ENCODE measurements around the gene SLU7. TPM values are rescaled to one million over a fixed set of nuclear protein-coding genes. Genes with fewer than 3 reads are reported as not detected.
A peak's percentile ranks its signal among the peaks of the same experiment; 100 is the strongest.

Gene SLU7
- total RNA-seq, 2 donors from 2014 or later: 18.8 to 42.8 TPM

DNA sequence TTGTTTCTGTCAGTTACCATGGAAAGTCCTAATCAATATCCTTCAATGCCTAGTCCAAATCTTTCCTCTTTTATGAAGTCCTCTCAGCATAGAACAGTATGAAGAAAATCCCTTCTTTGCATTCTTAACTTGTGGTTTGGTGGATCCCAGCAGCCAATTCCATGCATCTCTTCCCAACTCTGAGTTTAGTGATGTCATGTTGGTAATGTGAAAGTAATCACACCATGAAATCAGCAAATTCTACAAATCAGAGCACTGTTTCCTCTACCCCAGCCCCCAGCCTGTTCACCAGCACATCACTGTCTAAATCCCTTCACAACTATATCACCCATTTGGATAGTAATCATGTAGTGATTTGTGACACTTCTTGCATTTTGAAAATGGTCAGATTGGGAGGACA, 43.7 kb downstream of the SLU7 start:
- no peak overlapping the region for H3K27ac ChIP-seq
- ATAC-seq (no peak), DNase-seq (no peak)
- H3K4me3 ChIP-seq: no peak overlapping the region
- intact Hi-C loops (cut with DNase I): no loop called here
- H3K27me3 ChIP-seq: no peaks in the 10 kb centered on the region
- H3K9me3 ChIP-seq: no peaks in the 10 kb centered on the region
- H3K4me1 ChIP-seq: peaks cover 4% of the 10 kb centered on the region
- H3K36me3 ChIP-seq (replicated peaks in 1 of 2; ENCODE audit: insufficient read depth in 1 of 2, low read depth in 2 of 2): no peaks in the 10 kb centered on the region
- no peak for TF ChIP-seq POLR2A (IDR thresholded peaks at IDR 0.05)
- TF ChIP-seq, protein P1, sequence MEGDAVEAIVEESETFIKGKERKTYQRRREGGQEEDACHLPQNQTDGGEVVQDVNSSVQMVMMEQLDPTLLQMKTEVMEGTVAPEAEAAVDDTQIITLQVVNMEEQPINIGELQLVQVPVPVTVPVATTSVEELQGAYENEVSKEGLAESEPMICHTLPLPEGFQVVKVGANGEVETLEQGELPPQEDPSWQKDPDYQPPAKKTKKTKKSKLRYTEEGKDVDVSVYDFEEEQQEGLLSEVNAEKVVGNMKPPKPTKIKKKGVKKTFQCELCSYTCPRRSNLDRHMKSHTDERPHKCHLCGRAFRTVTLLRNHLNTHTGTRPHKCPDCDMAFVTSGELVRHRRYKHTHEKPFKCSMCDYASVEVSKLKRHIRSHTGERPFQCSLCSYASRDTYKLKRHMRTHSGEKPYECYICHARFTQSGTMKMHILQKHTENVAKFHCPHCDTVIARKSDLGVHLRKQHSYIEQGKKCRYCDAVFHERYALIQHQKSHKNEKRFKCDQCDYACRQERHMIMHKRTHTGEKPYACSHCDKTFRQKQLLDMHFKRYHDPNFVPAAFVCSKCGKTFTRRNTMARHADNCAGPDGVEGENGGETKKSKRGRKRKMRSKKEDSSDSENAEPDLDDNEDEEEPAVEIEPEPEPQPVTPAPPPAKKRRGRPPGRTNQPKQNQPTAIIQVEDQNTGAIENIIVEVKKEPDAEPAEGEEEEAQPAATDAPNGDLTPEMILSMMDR (IDR thresholded peaks at IDR 0.05): no peak

DNA sequence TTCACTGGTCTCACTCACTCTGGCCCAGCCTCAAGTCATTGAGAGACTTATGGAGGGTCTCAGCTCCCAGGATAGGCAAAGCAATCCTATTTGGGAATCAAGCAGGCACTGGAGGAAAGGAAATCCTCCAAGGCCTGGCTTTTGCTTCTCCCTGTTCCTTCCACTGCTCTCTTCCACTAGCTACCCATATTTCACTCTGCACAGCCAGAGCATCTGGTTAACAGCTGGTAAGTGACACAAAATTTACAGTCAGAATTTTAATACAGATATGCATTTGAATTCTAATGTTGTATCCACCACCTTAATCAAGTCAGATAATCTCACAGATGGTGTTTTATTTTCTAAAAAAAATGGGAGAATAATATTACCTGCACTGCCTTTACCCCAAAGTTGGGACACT, 47.6 kb downstream of the SLU7 start:
- intact Hi-C loops (cut with DNase I): no loop called here
- peaks cover 8% of the 10 kb centered on the region for H3K4me1 ChIP-seq
- no peak overlapping the region for H3K4me3 ChIP-seq
- no peaks in the 10 kb centered on the region for H3K27me3 ChIP-seq
- no peaks in the 10 kb centered on the region for H3K9me3 ChIP-seq
- H3K36me3 ChIP-seq (replicated peaks in 1 of 2; ENCODE audit: insufficient read depth in 1 of 2, low read depth in 2 of 2): no peaks in the 10 kb centered on the region
- no peak overlapping the region for H3K27ac ChIP-seq
- DNase-seq (no peak), ATAC-seq (no peak)
- TF ChIP-seq, protein P1 (IDR thresholded peaks at IDR 0.05): no peak
- TF ChIP-seq POLR2A (IDR thresholded peaks at IDR 0.05): no peak

DNA sequence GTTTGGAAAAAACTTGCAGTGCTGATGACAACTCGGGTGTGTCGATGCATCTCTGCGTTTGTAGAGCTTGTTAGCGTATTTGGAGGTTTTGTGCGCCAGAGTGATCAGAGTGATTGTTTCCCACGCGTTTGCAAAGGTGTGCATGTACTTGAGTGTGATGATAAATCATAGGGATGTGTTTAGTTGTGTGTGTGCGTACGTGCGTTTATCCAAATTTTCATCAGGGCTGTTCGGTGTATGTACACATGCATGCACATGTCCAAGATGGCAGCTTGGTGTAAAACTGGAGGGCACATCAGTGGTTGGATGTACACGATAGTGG, 48.2 kb downstream of the SLU7 start:
- H3K27me3 ChIP-seq: no peaks in the 10 kb centered on the region
- ATAC-seq: no peak
- no peaks in the 10 kb centered on the region for H3K9me3 ChIP-seq
- WGBS, 2 donors: 34 to 43% methylated on average over 12 of the region's 12 CpGs
- H3K27ac ChIP-seq: no peak overlapping the region
- H3K4me1 ChIP-seq: peaks cover 8% of the 10 kb centered on the region
- no peak for DNase-seq
- intact Hi-C loops (cut with DNase I): no loop called here
- no peak overlapping the region for H3K4me3 ChIP-seq
- no peak for TF ChIP-seq POLR2A (IDR thresholded peaks at IDR 0.05)
- TF ChIP-seq, protein P1 (IDR thresholded peaks at IDR 0.05): no peak
- H3K36me3 ChIP-seq (replicated peaks in 1 of 2; ENCODE audit: insufficient read depth in 1 of 2, low read depth in 2 of 2): no peaks in the 10 kb centered on the region

DNA sequence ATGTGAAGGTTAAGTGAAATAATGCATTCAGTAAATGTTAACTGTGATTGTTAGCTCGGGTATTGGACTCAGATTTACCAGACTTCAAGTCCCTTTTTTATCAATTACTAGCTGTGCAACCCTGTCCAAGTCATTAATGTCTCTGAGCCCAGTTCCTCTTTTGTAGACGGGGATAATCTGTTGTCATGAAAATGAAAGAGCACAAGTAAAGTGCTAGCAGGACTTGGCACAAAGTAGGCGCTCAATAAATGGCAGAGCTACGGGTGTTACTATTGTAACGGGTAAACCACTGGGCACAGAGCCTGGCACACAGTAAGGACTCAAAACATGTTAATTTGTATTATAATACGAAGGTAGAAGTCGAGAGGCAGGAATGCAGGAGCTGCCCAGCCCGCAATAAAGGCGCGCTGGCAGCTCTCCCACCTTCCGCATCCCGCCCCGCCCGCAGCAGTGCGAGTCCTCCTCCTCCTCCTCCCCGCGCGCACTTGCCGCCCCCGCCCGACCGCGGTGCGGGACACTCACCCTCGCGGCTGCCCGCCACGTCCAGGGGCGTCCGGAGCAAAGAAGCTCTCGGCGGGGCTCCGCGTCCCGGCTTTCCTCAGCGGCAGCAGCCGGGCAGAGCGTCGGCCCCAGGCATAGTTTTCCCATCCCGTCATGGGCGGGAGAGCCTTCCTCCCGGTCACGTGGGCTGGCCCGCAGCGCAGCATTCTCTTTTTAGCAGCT, 48.7 kb downstream of the SLU7 start, which contains the start of gene C1QTNF2:
C1QTNF2 (minus strand) TSS at position 637 of the 723 bp plus-strand sequence. CDS start 15,615 bp downstream, outside the sequence.
- Histone ChIP-seq H3K36me3 (replicated peaks in 1 of 2; ENCODE audit: insufficient read depth in 1 of 2, low read depth in 2 of 2) (no peaks in the 10 kb centered on the region), H3K4me3 (peak within 1 kb of the TSS in 1 of 2 donors; percentile 17), H3K27me3 (no peaks in the 10 kb centered on the region), H3K4me1 (peaks cover 8% of the 10 kb centered on the region), H3K9me3 (no peaks in the 10 kb centered on the region), H3K27ac (no peak within 1 kb of the TSS)
- ATAC-seq (peak; percentile 81), DNase-seq (peak; percentile 26 to 47 (median 32))
- TF ChIP-seq, protein P1 (IDR thresholded peaks at IDR 0.05): no peak
- no peak for TF ChIP-seq POLR2A (IDR thresholded peaks at IDR 0.05)
- intact Hi-C loops (cut with DNase I): no loop called here
- WGBS, 2 donors: 2 to 5% methylated on average over 15 to 45 of the region's 45 CpGs

DNA sequence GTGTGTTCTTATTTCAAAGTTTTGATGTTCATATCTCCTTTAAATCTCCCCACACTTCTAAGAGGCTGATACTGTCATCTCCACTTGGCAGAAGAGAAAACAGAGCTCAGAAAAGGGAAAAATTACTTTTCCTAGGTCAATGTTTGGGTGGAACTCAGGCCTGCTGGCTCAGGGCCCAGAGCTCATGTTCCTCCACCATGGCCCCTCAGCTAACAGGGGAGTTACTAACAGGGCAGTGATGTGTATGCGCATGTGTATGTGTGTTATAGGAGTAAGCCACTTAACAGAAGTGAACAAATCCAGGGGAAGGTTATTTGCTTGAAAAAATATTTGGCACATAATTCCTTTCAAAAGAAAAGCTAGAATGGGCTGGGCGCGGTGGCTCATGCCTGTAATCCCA, 51.0 kb downstream of the SLU7 start:
- no peaks in the 10 kb centered on the region for H3K27me3 ChIP-seq
- intact Hi-C loops (cut with DNase I): no loop called here

More for the DNA sequence above, 51.0 kb downstream of the SLU7 start:
- H3K9me3 ChIP-seq: no peaks in the 10 kb centered on the region
- TF ChIP-seq POLR2A (IDR thresholded peaks at IDR 0.05): no peak
- WGBS, 2 donors: 80 to 99% methylated on average over 2 to 3 of the region's 3 CpGs
- DNase-seq (no peak), ATAC-seq (no peak)
- H3K27ac ChIP-seq: no peak overlapping the region
- H3K4me1 ChIP-seq: peaks cover 8% of the 10 kb centered on the region
- H3K36me3 ChIP-seq (replicated peaks in 1 of 2; ENCODE audit: insufficient read depth in 1 of 2, low read depth in 2 of 2): no peaks in the 10 kb centered on the region
- no peak overlapping the region for H3K4me3 ChIP-seq

All from body of pancreas (tissue), 4 donors.